NCI-H82 treated with DMSO at 0.1 percent for 48 hours (cell line): Measurements from ENCODE around the gene RGPD3.
"Not testable (repeated sequence)": the region's sequence is repeated elsewhere in the genome, so short reads cannot be mapped to it uniquely, and the experiment has no call there.

Experiments
- DNase-seq: peaks from one replicate; lab custom pipeline; 2025; ENCODE audit not compliant: unreplicated experiment; lab: John Stamatoyannopoulos, UW

RGPD3 gene

DNA sequence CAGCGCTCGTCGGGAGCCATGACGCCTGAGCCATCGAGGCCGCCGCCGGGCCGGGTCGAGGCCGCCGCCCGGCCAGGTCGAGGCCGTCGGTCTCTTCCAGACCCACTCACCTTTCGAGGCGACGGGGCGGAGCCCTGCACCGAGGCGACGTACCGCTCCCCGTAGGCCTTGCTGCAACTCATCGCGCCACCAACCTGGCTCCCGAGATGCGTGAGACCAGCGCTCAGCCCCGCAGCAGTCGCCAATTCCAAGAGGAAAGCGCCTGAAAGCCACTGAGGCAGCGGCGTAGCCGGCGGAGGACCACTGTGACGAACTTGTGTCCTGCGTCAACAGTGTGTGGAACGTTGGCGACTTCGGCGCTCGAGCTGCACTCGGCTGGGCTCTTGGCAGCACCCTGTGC is at the start of gene RGPD3:
Gene RGPD3 (minus strand): TSS at position 307 of the 400 bp plus-strand sequence. CDS start 125 bp downstream, at position 182.
- DNase-seq, result not testable (repeated sequence)

DNA sequence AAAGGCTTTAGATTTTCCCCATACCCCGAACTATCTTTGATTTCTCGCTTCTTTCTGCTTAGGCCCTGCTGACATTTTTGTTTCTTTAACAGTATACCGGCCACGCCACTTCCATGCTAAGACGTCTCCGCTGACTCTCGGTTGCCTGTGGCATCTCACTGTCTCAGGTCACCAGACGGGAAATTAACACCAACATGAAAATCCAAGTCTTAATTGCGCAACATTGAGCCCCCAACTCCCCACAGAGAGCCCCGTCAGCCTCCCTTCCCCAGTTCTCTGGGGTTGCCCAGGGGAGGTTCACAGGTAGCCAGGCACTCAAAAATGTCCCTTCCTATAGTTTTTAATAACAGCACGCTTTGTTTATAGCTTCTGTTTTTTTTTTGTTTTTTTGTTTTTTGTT is 49.1 kb upstream of the RGPD3 start:
- no peak for DNase-seq

DNA sequence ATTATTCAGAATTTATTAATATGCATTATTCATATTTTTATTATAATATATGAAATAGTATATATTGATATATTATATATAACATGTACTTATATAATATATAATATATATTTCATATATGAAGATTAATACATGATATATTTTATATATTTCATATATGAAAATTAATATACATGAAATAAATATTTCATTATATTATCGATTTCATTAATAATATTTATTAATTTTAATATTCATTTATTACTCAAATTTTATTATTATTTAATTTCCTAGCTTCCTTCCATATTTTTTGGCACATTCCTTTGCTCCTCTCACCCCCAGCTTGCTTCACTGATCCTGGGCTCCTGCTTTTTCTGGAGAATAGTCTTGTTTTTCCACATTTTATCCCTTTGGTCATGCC is 48.7 kb upstream of the RGPD3 start:
- no peak for DNase-seq

DNA sequence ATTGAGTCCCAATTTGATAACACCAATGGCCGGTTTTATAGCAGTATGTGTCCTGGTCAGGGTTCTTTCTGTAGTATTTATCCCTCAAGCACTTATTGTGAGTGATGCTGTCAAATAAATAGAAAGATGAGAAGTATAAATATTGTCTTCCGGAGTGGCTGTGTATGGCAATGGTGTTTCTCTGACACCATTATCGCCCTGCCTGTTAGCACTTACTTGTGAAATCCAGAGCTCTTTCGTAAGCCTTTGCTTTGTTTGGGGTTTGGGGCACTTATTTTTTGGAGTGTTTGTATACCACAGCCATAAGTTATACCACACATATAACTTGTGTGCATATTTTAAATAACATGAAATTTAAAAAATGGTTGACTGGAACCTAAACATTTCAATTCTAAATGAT is 48.2 kb upstream of the RGPD3 start:
- no peak for DNase-seq

DNA sequence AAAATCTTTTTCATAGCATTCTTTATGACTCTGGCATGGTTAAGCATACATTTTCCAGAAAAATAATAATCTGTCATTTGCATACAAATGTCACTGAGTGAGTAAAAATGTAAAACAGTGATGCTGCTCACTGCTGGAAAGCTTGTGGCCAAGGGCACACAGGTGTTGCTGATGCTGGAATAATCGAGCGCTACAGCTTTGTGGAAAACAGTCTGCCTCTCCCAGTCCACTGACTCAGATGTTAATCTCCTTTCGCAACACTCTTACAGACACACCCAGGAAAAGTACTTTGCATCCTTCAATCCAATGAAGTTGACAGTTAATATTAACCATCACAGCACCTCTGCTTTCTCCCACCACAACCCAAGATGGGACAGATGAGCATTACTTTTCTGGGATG is 46.6 kb upstream of the RGPD3 start:
- not testable (repeated sequence) for DNase-seq

DNA sequence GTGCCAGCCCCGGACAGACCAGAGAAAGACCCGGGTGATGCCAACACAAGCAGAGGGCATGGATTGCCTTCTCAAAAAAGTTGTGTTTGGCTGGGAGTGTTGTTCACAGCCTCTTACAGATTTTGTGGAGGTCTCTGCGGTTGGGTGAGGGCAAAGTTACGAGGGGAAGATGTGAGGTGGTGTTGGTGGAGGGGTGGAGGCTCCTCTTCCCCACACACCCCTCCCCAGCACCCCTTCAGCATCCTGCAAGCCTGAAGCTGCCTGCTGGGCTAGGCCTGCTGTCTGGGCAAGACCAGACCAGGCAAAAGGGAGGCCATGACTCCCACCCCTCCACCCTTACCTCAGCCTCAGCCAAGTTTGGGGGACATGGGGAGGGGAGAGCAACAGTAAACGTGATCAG is 45.2 kb upstream of the RGPD3 start:
- not testable (repeated sequence) for DNase-seq

DNA sequence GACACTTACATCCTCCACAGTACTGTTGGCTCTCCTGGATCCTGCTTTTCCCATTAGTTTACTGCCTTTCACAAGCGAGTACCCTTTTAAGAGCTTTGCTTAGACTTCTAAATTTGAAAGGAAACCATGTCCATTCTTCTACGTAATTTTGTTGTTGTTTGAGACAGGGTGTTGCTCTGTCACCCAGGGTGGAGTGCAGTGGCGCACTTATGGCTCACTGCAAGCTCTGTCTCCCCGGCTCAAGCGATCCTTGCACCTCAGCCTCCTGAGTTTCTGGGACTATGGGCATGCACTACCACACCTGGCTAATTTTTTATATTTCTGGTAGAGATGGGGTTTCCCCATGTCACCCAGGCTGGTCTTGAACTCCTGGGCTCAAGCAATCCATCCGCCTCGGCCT is 43.7 kb upstream of the RGPD3 start:
- not testable (repeated sequence) for DNase-seq

DNA sequence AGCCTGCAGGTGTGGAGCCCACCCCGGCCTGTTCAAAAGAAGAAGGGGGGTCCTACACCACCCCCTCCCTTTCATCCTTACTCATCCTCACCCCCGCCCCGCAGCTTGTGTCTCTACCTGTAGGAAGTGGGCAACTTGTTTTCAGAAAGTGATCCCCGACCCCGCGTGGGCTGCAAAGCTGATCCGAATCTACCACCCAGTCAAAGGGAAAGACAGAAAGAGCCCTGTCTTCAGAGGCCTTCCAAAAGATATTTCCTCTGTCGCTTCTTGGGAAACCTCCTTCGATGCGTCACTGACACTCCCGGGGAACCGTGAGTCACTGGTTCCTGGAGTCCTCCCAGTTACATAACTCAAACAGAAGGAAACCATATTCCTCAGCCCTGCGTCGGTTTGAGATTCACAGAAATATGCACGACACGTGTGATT is 43.3 kb upstream of the RGPD3 start:
- DNase-seq, result not testable (repeated sequence)

DNA sequence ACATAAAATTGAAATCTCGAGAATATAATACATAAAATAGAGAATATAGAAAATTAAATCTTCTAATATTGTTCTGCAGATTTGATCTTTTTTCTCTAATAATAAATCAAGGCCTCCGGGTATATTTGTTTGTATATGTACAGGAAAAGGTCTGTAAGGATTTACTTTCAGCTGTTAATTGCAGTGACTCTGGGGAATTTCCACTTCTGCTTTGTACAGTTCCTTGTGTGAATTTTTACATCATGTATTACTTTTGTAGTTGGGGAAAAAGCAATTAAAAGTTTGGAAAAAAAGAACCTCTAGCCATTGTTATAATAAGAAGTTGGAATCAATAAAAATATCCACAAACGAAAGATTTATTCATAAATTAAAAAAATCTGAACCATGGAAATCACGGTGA is 42.6 kb upstream of the RGPD3 start:
- not testable (repeated sequence) for DNase-seq

DNA sequence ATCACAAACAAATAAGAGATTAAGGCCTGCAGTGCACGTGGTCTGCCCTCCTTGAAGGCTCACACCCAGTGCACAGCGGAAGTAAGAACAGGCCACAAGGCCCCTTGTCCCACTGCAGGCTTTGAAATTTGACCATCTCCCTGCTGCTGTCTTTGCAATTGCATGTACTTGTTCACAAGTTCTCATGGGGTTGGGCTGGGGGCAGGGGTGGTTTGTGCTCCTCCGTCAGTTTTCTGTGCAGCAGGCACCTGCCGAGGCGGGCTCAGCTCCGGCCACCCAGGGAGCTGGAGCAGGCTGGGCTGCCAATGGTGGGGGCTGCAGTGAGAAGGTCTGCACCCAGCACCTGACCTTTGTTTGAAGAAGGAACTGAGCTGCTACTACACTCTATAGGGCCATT is 41.2 kb upstream of the RGPD3 start:
- DNase-seq, result not testable (repeated sequence)

DNA sequence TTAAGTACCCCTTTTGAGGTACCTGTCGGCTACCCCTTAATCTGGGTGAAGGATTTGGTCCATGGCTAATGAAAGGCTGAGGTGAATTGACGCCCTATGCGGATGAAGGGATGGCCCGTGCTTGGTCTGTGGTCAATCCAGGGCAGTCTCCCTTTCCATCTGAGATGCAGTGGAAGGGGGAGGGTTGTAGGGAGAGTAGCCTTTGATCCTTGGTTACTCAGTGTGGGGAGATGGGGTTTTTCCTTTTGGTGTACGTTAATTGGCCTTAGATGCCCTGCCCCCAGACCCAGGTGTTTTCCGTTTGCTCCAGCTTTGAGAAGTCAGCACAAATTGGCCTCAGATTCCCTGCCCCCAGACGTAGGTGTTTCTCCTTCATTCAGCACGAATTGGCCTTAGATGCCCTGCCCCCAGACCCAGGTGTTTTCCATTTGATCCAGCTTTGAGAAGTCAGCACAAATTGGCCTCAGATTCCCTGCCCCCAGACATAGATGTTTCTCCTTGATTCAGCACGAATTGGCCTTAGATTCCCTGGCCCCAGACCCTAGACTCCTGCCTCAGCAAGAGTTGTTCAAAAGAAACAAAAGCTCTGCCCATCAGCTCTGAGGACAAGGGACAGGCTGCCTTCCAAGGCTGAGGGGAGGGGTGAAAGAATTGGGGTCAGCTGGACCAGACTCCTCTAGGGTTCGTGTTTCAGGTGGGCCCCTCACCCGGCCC is 40.6 kb upstream of the RGPD3 start:
- DNase-seq, result not testable (repeated sequence)

DNA sequence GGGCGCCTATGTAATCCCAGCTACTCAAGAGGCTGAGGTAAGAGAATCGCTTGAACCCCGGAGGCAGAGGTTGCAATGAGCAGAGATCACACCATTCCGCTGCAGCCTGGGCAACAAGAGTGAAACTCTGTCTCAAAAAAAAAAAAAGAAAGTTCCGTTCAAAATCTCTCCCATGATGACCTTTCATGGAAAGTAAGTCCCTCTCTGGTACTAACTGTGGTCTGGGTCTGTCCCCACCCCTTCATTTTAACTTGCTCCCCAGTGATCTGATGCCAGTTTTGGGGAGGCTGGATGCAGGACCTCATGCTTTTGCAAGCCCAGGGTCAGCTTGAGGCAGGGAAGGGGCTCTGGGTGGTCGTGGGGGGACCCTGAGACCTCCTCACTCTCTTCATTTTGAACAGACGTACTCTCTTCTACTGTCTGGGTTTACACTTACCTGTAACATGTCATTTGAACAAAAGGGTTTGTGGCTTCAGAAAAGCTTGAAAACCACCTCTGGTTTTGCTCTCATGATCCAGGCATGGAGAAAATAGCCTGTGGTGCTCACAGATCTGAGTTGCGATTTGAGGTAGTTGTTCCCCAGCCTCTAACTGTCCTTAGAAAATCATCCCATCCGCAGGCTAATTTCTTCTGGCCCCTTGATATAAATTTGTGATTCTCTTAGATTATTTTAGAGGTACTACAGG is 37.9 kb upstream of the RGPD3 start:
- not testable (repeated sequence) for DNase-seq

DNA sequence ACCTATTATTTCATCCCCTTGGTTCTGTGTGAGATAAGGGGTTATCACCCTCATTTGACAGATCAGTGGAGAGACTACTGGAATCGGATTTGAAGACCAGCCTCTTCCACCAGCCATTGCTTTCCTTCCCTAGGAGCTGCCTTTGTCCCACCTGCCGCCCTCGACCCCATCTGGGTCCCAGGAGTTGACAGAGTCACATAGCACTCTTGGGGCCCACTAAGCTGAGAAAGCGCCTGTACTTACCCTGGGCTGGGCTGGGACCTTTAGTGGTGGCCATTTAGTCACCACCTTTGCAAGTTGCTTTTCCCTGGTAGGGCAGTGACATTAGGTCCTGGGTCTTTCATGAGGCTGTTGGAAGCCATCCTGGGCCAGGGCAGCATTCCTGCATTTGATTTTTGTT is 36.6 kb upstream of the RGPD3 start:
- not testable (repeated sequence) for DNase-seq

DNA sequence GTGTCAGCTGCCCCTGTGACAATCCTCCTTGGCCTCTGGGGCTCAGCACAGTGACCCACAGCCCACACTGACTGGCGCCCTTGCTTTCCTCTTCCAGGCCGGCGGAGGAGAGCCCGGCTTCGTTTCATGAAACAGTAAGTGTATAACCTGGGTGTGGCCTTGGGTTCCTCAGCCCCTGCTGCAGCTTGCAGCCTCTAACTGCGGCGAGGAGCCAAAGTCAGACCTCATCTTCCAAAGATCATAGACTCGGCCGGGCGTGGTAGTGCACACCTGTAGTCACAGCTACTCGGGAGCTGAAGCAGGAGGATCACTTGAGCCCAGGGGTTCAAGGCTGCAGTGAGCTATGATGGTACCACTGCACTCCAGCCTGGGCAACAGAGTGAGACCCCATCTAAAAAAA is 36.0 kb upstream of the RGPD3 start:
- DNase-seq, result not testable (repeated sequence)

DNA sequence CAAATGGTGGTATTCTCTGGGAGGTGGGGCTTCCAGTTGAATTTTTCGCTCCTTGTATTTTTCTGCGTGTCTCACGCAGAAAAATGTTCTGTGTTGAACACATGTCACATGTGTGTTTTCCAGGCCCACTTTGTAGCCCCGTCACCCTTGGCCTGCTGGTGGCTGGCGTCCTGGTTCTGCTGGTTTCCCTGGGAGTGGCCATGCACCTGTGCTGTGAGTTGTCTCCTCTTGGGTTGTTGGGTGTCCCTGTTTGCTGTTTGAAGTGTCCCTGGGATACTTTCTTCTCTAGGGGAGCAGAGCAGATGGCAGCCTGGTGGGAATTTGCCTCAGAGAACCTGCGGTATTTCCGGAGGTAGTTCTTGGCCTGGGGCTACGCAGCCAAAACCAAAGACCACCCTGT is 34.1 kb upstream of the RGPD3 start:
- DNase-seq, result not testable (repeated sequence)

DNA sequence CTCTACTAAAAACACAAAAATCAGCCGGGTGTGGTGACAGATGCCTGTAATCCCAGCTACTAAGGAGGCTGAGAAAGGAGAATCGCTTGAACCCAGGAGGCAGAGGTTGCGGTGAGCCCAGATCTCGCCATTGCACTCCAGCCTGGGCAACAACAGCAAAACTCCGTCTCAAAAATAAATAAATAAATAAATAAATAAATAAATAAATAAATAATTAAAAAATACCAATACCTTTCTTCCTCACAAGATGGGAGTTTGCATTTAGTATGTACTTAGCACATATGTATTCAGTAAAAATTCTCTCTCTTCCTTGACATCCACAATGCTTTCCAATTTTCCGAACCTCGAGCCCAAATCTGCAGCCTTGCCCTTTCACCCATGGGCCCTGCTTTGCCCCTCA is 32.1 kb upstream of the RGPD3 start:
- not testable (repeated sequence) for DNase-seq

DNA sequence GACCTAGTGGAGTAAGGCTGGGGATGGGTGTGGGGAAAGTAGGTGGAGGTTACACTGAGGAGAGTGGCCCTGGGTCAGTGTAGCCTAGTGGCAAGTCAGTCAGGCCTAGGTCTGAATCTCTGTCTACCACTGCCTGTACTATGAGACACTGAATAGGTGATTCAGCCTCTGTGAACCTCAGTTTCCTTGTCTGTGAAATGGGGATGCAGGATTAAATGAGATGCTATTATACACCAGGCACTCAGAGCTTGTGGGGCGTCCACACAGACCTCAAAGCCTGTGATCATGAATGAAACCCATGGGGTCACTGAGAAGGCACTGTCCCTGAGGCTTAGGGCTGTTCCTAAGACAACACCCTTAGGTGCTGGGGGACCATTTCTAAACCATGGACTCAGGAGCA is 30.3 kb upstream of the RGPD3 start:
- not testable (repeated sequence) for DNase-seq

DNA sequence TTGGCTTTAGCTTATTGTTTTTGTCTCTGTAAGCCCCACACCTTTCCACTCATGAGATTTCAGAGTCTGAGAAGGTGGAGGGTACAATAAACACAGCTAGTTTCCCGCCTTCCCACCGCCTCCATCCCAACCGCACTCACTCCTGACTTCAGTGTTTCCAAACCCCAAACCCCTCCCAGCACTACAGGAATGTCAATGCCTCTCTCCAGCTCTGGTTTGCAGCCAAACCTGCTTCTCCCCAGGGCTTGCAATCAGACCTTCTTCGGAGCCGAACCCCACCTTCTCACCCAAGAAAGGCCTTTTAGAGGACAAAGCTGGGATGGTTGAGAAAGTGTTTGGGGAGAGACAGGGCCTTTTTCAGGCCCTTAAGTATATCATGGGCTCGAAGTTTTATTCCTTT is 24.7 kb upstream of the RGPD3 start:
- DNase-seq, result not testable (repeated sequence)

DNA sequence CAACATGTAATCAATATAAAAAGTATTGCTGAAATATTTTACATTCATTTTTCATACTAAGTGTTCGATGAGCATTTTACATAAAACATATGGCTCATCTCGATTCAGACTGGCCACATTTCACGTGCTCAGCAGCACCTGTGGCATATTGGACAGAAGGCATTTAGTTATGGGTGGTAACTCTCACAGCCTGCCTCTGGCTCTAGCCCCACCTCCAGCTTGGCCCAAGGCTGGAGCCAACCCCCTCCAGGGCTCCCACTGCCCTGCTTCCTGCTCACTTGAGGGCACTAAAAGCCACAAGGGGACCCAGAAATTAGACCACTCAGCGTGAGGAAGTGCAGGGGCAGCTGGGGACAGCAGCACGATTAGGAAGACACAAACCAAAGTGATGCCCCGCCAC is 24.2 kb upstream of the RGPD3 start:
- DNase-seq, result not testable (repeated sequence)

DNA sequence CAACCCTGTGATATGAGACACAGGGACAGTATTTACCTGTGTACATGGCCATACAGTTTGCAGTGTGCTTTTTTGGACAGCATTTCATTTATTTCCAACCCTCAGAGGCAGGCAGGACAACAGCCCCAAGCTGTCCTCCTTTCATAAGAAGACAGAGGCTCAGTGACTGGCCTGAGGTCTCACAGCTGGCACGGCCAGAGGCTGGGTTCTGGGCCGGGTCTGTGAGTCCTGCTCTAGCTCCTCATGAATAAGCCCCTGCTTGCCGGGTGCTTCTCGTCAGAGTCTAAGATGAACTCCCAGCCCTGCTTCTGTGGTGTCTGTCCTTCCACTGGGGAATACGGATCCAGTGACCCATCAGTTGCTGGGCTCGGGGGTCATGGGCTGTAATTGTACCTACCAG is 21.5 kb upstream of the RGPD3 start:
- DNase-seq, result not testable (repeated sequence)

DNA sequence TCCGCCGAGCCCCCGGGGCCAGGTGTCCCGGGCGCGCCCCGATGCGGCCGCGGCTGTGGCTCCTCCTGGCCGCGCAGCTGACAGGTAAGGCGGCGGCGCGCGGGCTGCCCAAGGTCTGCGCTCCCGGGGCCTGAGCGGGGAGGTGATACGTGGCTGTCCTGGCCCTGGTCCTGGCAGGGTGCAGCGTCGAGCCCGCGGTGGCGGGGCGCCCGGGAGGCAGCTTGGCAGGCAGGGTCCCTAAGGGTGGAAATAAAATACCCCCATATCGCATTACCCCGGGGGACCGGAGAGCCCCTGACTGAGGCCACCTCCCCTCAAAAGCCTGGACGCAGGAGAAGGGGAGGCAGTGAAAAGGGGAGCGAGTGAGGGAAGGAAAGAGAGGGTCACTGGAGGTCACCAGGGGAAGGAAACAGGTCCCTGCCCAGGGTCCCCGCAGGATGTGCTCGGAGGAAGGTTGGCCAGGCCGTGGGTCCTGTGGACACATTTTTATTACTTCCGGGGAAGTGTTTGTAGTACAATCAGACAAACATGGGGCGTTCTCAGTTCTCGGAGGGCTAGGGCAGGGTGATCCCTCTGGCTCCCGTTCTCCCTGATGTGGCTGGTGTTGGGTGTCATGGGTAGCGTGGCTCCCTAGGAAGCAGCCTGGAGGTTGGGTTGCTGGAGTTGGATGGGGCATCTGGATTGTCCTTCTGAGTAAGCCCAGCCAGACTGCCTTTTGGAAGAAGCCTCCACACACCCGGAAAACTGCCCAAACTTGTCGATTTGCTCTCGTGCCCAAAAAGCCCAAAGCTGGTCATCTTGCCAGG is 19.4 kb upstream of the RGPD3 start:
- DNase-seq, result not testable (repeated sequence)
